ENCODE results near the gene TMEM154. TPM values are rescaled to one million over a fixed set of nuclear protein-coding genes. Genes with fewer than 3 reads are reported as not detected.

Gene TMEM154
- total and polyA plus RNA-seq, 9 donors, result 0.11 to 1.5 (median 0.53) TPM

GRCh38 chr4:152698089-152698499, 18.3 kb upstream of the TMEM154 start:
- no peaks in the 10 kb centered on the region for H3K27me3 ChIP-seq
- 0 to 66% (median 0%) methylated on average over 1 of the region's 1 CpG for WGBS, 3 donors
- no peaks in the 10 kb centered on the region for H3K9me3 ChIP-seq
- H3K27ac ChIP-seq, result no peak overlapping the region
- H3K4me1 ChIP-seq (ENCODE audit: insufficient read depth), result no peaks in the 10 kb centered on the region
- intact Hi-C loops (cut with DNase I), result no loop called here
- H3K36me3 ChIP-seq, result no peaks in the 10 kb centered on the region
- DNase-seq, result no peak
- H3K4me3 ChIP-seq, result no peak overlapping the region
- TF ChIP-seq CTCF (IDR thresholded peaks at IDR 0.05) (no peak), EP300 (IDR thresholded peaks at IDR 0.05) (no peak), POLR2A (IDR thresholded peaks at IDR 0.05) (no peak)

- Histone ChIP-seq H3K4me3 (no peak overlapping the region), H3K9me3 (no peaks in the 10 kb centered on the region), H3K27ac (no peak overlapping the region), H3K27me3 (no peaks in the 10 kb centered on the region), H3K4me1 (ENCODE audit: insufficient read depth) (no peaks in the 10 kb centered on the region), H3K36me3 (no peaks in the 10 kb centered on the region)
- intact Hi-C loops (cut with DNase I), result no loop called here
- no peak for DNase-seq
- 69 to 84% (median 70%) methylated on average over 3 of the region's 3 CpGs for WGBS, 3 donors
- TF ChIP-seq EP300 (IDR thresholded peaks at IDR 0.05), result no peak
- no peak for TF ChIP-seq POLR2A (IDR thresholded peaks at IDR 0.05)
- TF ChIP-seq CTCF (IDR thresholded peaks at IDR 0.05), result no peak
Measured at GRCh38 chr4:152697284-152698088, 17.7 kb upstream of the TMEM154 start.

- H3K27ac ChIP-seq, result no peak overlapping the region
- no peaks in the 10 kb centered on the region for H3K9me3 ChIP-seq
- no peak for DNase-seq
- no peaks in the 10 kb centered on the region for H3K27me3 ChIP-seq
- no peaks in the 10 kb centered on the region for H3K4me1 ChIP-seq (ENCODE audit: insufficient read depth)
- no peak overlapping the region for H3K4me3 ChIP-seq
- WGBS, 3 donors, result 35 to 46% (median 44%) methylated on average over 5 of the region's 5 CpGs
- no peak for TF ChIP-seq POLR2A (IDR thresholded peaks at IDR 0.05)
- TF ChIP-seq EP300 (IDR thresholded peaks at IDR 0.05), result no peak
- no peak for TF ChIP-seq CTCF (IDR thresholded peaks at IDR 0.05)
- intact Hi-C loops (cut with DNase I), result no loop called here
- no peaks in the 10 kb centered on the region for H3K36me3 ChIP-seq
Measured at GRCh38 chr4:152696764-152697261, 17.0 kb upstream of the TMEM154 start.

GRCh38 chr4:152693871-152694270, 14.1 kb upstream of the TMEM154 start:
- Histone ChIP-seq H3K27me3 (no peaks in the 10 kb centered on the region), H3K4me1 (ENCODE audit: insufficient read depth) (no peaks in the 10 kb centered on the region), H3K9me3 (no peaks in the 10 kb centered on the region), H3K27ac (no peak overlapping the region), H3K36me3 (no peaks in the 10 kb centered on the region), H3K4me3 (no peak overlapping the region)
- no peak for DNase-seq
- TF ChIP-seq EP300 (IDR thresholded peaks at IDR 0.05), result no peak
- TF ChIP-seq CTCF (IDR thresholded peaks at IDR 0.05), result no peak
- TF ChIP-seq POLR2A (IDR thresholded peaks at IDR 0.05), result no peak
- 95 to 98% (median 96%) methylated on average over 5 of the region's 5 CpGs for WGBS, 3 donors
- intact Hi-C loops (cut with DNase I), result no loop called here

Data from ovary (tissue), 9 donors.